K562 (cell line): Measurements from ENCODE around the gene ZMIZ1.

Experiments
- CBX5 ChIP-seq: IDR thresholded peaks from 2 replicates; pipeline ENCODE4 v1.6.1; 2014; ENCODE audit warnings: low read depth, borderline replicate concordance
- GATA2 ChIP-seq: sonication (generic); formaldehyde crosslinking; IDR thresholded peaks from 2 replicates; pipeline ENCODE4 v1.4.0; 2020; ENCODE audit warnings: mild to moderate bottlenecking, missing genetic modification reagents
- MYC ChIP-seq, 2 experiments: fragments of 250-450 bp in 1 of 2; sonication (Bioruptor Pico) in 1 of 2; IDR thresholded peaks; 2 replicates each; pipeline versions ENCODE4 v1.5.1 to v1.6.1; 2012 to 2021; ENCODE audit warnings: low read depth in 2 of 2, borderline replicate concordance in 1 of 2, improper control_type of control experiment in 1 of 2, low read length in 1 of 2, mild to moderate bottlenecking in 1 of 2, moderate library complexity in 1 of 2

DNA sequence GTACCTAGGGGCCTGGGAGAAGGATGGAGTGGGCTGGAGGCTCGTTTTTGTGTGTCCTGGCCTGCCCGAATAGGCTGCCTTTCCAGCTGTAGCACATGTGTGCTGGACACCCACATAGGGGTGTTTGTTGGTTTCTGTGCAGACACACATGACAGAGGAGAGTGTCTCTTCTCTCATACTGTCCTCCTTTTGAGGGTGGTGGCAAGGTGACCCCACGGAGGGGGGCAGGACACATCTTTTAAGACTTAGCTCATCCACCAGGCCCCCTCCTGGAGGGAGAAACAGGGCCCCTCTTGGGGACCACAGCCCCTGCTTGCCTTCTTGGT is 206.3 kb downstream of the ZMIZ1 start:
- no peak for TF ChIP-seq CBX5
- TF ChIP-seq MYC (IDR thresholded peaks at IDR 0.05; ENCODE audit: low read depth, low read length): no peak
- TF ChIP-seq MYC (CRISPR knock-in tag; IDR thresholded peaks at IDR 0.05; ENCODE audit: borderline replicate concordance, low read depth): no peak
- no peak for TF ChIP-seq GATA2 (CRISPR knock-in tag)
